HEK293 (cell line): ENCODE measurements around the gene FUBP3.

Experiments
- CTCF ChIA-PET: fragments of 350-600 bp; formaldehyde crosslinking; extraction: SDS; loops from one replicate; lab custom pipeline; 2021; ENCODE audit warnings: antibody characterized with exemption; lab: Yijun Ruan, JAX
- POLR2A ChIA-PET: fragments of 300-600 bp; formaldehyde crosslinking; extraction: SDS; loops from one replicate; lab custom pipeline; 2020; ENCODE audit warnings: antibody characterized with exemption, inconsistent platforms; lab: Yijun Ruan, JAX
- H3K27ac ChIP-seq: fragments of 200-500 bp; sonication (Bioruptor generic); 2 replicates; pipeline ENCODE4 v1.5.1; 2014; ENCODE audit warnings: low read depth, low read length, control low read depth, inconsistent platforms; ENCODE audit errors: extremely low read depth
- H3K36me3 ChIP-seq, 2 experiments: fragments of 200-500 bp in 1 of 2; sonication (Bioruptor generic) in 1 of 2; 1 replicate in 1 of 2; 2 replicates in 1 of 2; pipeline ENCODE4 v1.5.1; 2014 to 2017; ENCODE audit warnings: inconsistent platforms in 2 of 2, low read length in 2 of 2; ENCODE audit not compliant: control insufficient read depth in 2 of 2, insufficient read depth in 1 of 2
- H3K4me1 ChIP-seq: fragments of 200-500 bp; sonication (Bioruptor generic); 2 replicates; pipeline ENCODE4 v1.5.1; 2014; ENCODE audit warnings: mild to moderate bottlenecking, low read length, inconsistent platforms; ENCODE audit not compliant: control insufficient read depth, insufficient read depth
- H3K4me3 ChIP-seq: 2 replicates; pipeline ENCODE4 v1.5.1; 2011; ENCODE audit warnings: low read depth, mild to moderate bottlenecking, control low read depth, low read length, moderate library complexity
- H3K9me3 ChIP-seq: fragments of 200-500 bp; sonication (Bioruptor generic); 2 replicates; pipeline ENCODE4 v1.5.1; 2014; ENCODE audit warnings: low read depth, low read length, inconsistent platforms; ENCODE audit not compliant: control insufficient read depth, insufficient read depth
- FEZF1 ChIP-seq: fragments of 450-650 bp; formaldehyde crosslinking; IDR thresholded peaks from 2 replicates; pipeline ENCODE4 v1.5.1; 2016; ENCODE audit warnings: missing biosample characterization, missing genetic modification characterization
- INSM2 ChIP-seq: fragments of 450-650 bp; formaldehyde crosslinking; IDR thresholded peaks from 2 replicates; pipeline ENCODE4 v1.5.1; 2016; ENCODE audit warnings: missing biosample characterization, missing genetic modification characterization
- KLF1 ChIP-seq: fragments of 450-650 bp; formaldehyde crosslinking; IDR thresholded peaks from 2 replicates; pipeline ENCODE4 v1.5.1; 2016; ENCODE audit warnings: missing biosample characterization, missing genetic modification characterization
- SP2 ChIP-seq: fragments of 450-650 bp; formaldehyde crosslinking; IDR thresholded peaks from 2 replicates; pipeline ENCODE4 v1.5.1; 2016; ENCODE audit warnings: missing biosample characterization, missing genetic modification characterization
- TRIM28 ChIP-seq: IDR thresholded peaks from 2 replicates; pipeline ENCODE4 v1.6.1; 2011; ENCODE audit warnings: low read length, control low read depth, borderline replicate concordance
- ZBTB11 ChIP-seq: fragments of 450-650 bp; formaldehyde crosslinking; conservative IDR thresholded peaks from 2 replicates; pipeline ENCODE4 v1.5.1; 2016; ENCODE audit warnings: low read depth, missing biosample characterization, missing genetic modification characterization
- ZFP41 ChIP-seq: fragments of 450-650 bp; formaldehyde crosslinking; IDR thresholded peaks from 2 replicates; pipeline ENCODE4 v1.5.1; 2016; ENCODE audit warnings: missing biosample characterization, missing genetic modification characterization, borderline replicate concordance
- ZNF112 ChIP-seq: fragments of 450-650 bp; formaldehyde crosslinking; IDR thresholded peaks from 2 replicates; pipeline ENCODE4 v1.5.0; 2017; ENCODE audit warnings: missing biosample characterization, missing genetic modification characterization
- ZNF280D ChIP-seq: fragments of 450-650 bp; formaldehyde crosslinking; IDR thresholded peaks from 2 replicates; pipeline ENCODE4 v1.5.1; 2016; ENCODE audit warnings: missing biosample characterization, missing genetic modification characterization
- ZNF544 ChIP-seq: fragments of 450-650 bp; formaldehyde crosslinking; IDR thresholded peaks from 2 replicates; pipeline ENCODE4 v1.5.0; 2017; ENCODE audit warnings: missing biosample characterization, missing genetic modification characterization
- ZNF654 ChIP-seq: fragments of 450-650 bp; formaldehyde crosslinking; IDR thresholded peaks from 2 replicates; pipeline ENCODE4 v1.5.1; 2016; ENCODE audit warnings: low read depth, missing biosample characterization, missing genetic modification characterization
- ZNF701 ChIP-seq: fragments of 450-650 bp; formaldehyde crosslinking; IDR thresholded peaks from 2 replicates; pipeline ENCODE4 v1.5.1; 2016; ENCODE audit warnings: missing biosample characterization, missing genetic modification characterization
- ZXDB ChIP-seq: fragments of 450-650 bp; formaldehyde crosslinking; IDR thresholded peaks from 2 replicates; pipeline ENCODE4 v1.5.1; 2016; ENCODE audit warnings: missing biosample characterization, missing genetic modification characterization
- TF ChIP-seq, protein P1 (sequence below): fragments of 450-650 bp; formaldehyde crosslinking; IDR thresholded peaks from 2 replicates; pipeline ENCODE4; 2016; ENCODE audit warnings: missing biosample characterization, missing genetic modification characterization
- TF ChIP-seq, protein P2 (sequence below): fragments of 450-650 bp; formaldehyde crosslinking; IDR thresholded peaks from 2 replicates; pipeline ENCODE4 v1.5.1; 2016; ENCODE audit warnings: missing biosample characterization, missing genetic modification characterization

Gene FUBP3

GRCh38 chr9:130631331-130632080 is 52.1 kb downstream of the FUBP3 start (continued):
- no peak for TF ChIP-seq ZNF112
- TF ChIP-seq KLF1, result no peak
- TF ChIP-seq ZXDB (tag by site-specific recombination), result no peak
- no peak for TF ChIP-seq ZNF280D (tag by site-specific recombination)
- no peak for TF ChIP-seq TRIM28
- TF ChIP-seq ZBTB11 (tag by site-specific recombination), result no peak
- TF ChIP-seq, protein P1, sequence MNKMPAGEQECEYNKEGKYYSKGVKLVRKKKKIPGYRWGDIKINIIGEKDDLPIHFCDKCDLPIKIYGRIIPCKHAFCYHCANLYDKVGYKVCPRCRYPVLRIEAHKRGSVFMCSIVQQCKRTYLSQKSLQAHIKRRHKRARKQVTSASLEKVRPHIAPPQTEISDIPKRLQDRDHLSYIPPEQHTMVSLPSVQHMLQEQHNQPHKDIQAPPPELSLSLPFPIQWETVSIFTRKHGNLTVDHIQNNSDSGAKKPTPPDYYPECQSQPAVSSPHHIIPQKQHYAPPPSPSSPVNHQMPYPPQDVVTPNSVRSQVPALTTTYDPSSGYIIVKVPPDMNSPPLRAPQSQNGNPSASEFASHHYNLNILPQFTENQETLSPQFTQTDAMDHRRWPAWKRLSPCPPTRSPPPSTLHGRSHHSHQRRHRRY (tag by site-specific recombination), result no peak
- TF ChIP-seq, protein P2, sequence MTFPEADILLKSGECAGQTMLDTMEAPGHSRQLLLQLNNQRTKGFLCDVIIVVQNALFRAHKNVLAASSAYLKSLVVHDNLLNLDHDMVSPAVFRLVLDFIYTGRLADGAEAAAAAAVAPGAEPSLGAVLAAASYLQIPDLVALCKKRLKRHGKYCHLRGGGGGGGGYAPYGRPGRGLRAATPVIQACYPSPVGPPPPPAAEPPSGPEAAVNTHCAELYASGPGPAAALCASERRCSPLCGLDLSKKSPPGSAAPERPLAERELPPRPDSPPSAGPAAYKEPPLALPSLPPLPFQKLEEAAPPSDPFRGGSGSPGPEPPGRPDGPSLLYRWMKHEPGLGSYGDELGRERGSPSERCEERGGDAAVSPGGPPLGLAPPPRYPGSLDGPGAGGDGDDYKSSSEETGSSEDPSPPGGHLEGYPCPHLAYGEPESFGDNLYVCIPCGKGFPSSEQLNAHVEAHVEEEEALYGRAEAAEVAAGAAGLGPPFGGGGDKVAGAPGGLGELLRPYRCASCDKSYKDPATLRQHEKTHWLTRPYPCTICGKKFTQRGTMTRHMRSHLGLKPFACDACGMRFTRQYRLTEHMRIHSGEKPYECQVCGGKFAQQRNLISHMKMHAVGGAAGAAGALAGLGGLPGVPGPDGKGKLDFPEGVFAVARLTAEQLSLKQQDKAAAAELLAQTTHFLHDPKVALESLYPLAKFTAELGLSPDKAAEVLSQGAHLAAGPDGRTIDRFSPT (tag by site-specific recombination), result no peak
- no peak for TF ChIP-seq ZNF701 (tag by site-specific recombination)

- Histone ChIP-seq H3K4me3 (no peak overlapping the region), H3K9me3 (no peaks in the 10 kb centered on the region), H3K4me1 (no peaks in the 10 kb centered on the region), H3K36me3 (peaks cover 0 to 97% of the 10 kb centered on the region in 2 experiments; a peak in 2 of 3 replicates), H3K27ac (no peak overlapping the region)
- TF ChIP-seq FEZF1 (tag by site-specific recombination) (no peak), SP2 (tag by site-specific recombination) (peak; percentile 48)
- POLR2A ChIA-PET, result no interaction called here
- CTCF ChIA-PET, result interaction anchor here (1.6 kb wide), 1 partner anchor 50 kb away, joined by 5 read pairs; no protein-coding TSS in a partner anchor
Measured at GRCh38 chr9:130632081-130632710, 52.8 kb downstream of the FUBP3 start.

- Histone ChIP-seq H3K27ac (no peak overlapping the region), H3K36me3 (peaks cover 0 to 90% of the 10 kb centered on the region in 2 experiments; a peak in 2 of 3 replicates), H3K4me3 (no peak overlapping the region), H3K9me3 (no peaks in the 10 kb centered on the region), H3K4me1 (no peaks in the 10 kb centered on the region)
- POLR2A ChIA-PET, result no interaction called here
- TF ChIP-seq ZNF654 (no peak), ZFP41 (tag by site-specific recombination) (no peak), ZNF544 (tag by site-specific recombination) (no peak), INSM2 (tag by site-specific recombination) (no peak)
- CTCF ChIA-PET, result no interaction called here
Measured at GRCh38 chr9:130632841-130633240, 53.5 kb downstream of the FUBP3 start.
